ENCODE results near the gene NR6A1.

NR6A1 gene

GRCh38 chr9:124721109-124721906, 49.8 kb downstream of the NR6A1 start:
- peak; percentile 86 for DNase-seq

- DNase-seq, result no peak
Measured at GRCh38 chr9:124720429-124721108, 50.5 kb downstream of the NR6A1 start.

GRCh38 chr9:124718928-124719327, 52.2 kb downstream of the NR6A1 start:
- no peak for DNase-seq

DNA sequence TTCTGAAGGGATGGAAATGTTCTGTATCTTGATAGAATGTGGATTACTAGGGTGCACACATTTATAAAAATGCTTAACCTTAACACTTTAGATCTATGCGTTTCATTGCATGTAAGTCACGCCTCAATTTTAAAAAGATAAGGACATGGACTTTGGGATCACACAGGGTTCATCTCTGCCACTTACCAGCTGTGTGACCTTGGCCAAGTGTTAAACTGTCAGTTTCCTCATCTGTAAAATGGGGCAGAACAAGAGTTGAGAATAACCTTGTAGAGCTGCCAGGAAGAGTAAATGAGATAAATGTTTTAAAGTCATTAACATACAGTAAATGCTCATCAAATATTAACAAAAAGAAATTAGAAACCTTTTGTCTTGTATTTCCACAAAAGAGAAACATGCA, 53.5 kb downstream of the NR6A1 start:
- DNase-seq, result no peak

- peak; percentile 59 for DNase-seq
Measured at GRCh38 chr9:124716808-124717207, 54.3 kb downstream of the NR6A1 start.

GRCh38 chr9:124710766-124711165, 60.3 kb downstream of the NR6A1 start:
- no peak for DNase-seq

- no peak for DNase-seq
Measured at GRCh38 chr9:124709292-124709690, 61.8 kb downstream of the NR6A1 start.

DNA sequence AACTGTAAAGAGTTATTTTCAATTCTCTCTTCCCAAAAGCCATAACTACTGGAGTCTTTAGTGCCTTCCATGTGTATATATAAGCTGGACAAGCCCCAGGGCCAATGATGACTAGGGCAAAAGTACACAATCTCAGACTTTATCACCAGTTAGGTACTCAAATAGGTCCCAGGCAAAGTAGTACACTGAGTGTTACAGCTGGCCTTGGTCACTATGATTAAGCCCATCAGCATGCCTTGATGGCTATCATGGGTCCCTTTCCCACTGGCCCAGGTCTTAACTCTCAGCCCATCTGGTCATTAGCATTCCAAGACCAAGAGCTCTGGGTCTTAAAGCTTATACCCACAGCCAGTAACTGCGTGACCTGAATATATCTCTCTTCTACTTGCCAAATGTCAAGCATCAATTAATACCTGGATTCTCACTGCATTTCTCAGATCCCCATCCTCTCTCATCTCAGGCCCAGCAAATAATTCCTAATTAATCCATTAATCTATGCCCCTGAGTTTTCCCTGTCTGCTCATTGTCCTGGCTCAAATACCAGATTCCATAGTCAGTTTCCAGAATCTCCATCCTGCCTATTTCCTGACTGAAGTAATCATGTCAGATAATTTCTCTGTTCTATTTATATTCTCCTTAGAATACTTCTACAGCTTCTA, 62.3 kb downstream of the NR6A1 start:
- DNase-seq, result peak; percentile 63

DNA sequence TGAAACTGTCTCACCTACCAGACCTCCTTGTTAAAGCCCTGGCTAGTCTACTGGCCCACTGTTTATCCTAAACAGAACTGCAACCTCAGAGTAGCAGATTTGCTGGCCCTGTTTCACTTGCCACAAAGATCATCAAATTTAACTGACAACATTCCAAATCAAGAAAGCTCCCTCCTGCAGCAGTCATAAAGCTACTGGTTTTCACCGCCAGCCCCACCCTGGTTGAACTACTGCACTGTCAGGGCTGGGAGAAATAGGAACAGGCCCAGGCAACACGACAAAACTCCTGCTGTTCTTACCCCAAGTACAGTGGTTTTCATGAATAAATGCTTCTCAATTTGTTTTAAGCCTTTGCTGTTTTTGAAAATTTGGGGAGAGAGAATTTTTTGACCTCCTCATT, 63.0 kb downstream of the NR6A1 start:
- no peak for DNase-seq

- DNase-seq, result no peak
Measured at GRCh38 chr9:124707666-124708065, 63.4 kb downstream of the NR6A1 start.

- no peak for DNase-seq
Measured at GRCh38 chr9:124706685-124707084, 64.4 kb downstream of the NR6A1 start.

DNA sequence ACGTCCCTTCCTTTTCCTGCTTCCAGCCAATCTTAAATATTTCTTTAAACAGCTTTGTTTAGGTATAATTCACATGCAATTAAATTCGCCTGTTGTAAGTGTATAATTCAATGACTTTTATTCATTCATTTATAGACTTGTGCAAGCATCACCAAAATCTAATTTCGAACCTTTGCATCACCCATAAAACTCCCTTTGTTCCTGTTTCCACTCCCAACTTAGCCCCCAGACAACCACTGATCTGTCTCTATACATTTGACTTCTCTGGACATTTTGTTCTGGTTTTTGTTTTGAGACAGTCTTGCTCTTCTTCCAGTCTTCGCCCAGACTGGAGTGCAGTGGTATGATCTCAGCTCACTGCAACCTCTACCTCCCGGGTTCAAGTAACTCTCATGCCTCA, 71.5 kb downstream of the NR6A1 start:
- DNase-seq, result no peak

DNA sequence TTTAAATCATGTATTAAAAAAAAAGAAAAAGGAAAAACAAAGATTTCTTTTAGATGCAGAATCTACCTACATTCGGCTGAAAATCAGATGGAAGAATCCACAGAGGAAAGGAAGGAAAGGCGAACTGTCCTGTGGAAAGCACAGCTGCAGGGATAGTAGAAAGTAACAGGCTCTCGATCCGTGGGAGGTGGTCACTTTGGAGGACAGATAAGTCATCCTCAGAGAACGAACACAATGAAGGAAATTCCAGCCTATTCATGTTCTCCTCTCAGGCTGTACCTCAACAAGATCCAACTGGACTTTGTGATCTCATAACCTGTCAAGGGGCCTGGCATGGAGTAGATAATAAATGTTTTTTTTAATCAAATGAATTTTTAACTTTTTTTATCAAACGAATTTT, 72.8 kb downstream of the NR6A1 start:
- DNase-seq, result peak; percentile 40

- DNase-seq, result peak; percentile 68
Measured at GRCh38 chr9:124697326-124698200, 73.5 kb downstream of the NR6A1 start.

GRCh38 chr9:124696101-124696500, 75.0 kb downstream of the NR6A1 start:
- DNase-seq, result peak; percentile 72

DNA sequence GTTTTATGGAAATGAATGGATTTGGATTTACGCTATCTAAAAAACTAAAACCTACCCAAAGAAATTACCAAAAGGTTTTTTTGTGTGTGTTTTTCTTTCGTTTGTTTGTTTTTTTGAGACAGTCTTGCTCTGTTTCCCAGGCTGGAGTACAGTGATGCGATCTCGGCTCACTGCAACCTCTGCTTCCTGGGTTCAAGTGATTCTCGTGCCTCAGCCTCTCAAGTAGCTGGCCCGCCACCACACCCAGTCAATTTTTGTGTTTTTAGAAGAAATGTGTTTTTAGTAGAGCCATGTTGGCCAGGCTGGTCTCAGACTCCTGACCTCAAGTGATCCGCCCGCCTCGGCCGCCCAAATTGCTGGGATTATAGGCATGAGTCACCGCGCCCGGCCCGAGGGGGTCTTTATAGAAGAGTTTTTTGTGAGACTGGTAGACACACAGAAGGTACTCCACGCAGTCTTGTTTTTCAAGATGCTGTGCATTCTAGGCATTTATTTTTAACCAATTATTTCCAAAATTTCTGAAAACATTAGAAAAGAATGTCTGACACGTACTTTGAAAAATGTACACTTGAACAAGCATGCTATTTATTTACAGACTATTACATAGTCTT, 75.7 kb downstream of the NR6A1 start:
- peak; percentile 70 for DNase-seq

DNA sequence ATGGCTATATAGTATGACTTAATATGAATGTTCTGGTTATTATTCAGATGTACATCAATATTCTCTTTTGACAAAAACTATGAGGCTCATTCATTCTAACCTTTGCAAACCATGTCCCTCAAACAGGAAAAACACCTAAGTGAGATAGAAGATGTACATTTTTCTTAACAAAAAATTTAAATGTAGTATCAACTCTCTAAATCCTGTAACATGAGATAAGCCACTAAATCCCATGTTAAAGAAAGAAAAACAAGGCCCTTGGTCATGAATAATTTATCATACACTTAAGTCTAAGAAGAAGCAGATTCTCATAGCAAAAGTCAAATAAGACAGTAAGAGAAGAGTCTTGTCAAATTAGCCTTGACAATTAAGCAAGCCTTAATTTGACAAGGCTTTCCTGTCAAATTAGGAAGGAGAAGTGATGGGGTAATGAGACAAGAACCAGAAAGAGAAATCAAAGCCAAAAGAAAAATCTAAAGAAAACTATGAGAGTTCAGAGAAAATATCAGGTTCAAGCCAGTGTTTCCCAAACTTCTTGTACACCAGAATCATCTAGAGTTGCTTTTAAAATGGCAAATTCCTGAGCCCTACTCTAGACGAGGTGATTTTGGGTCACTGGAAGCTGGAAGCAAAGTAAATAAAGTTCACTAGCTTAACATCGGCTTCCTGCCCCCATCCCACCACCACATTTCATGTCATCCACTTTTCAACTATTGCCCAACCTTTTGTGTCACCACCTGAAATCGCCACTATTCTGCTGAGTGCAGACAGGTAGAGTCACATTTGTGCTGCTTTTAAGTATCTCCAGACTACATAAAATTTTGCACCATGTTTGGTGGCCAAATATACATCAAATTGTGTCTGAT, 76.5 kb downstream of the NR6A1 start:
- peak; percentile 17 for DNase-seq

GRCh38 chr9:124693403-124693802, 77.7 kb downstream of the NR6A1 start:
- DNase-seq, result no peak

DNA sequence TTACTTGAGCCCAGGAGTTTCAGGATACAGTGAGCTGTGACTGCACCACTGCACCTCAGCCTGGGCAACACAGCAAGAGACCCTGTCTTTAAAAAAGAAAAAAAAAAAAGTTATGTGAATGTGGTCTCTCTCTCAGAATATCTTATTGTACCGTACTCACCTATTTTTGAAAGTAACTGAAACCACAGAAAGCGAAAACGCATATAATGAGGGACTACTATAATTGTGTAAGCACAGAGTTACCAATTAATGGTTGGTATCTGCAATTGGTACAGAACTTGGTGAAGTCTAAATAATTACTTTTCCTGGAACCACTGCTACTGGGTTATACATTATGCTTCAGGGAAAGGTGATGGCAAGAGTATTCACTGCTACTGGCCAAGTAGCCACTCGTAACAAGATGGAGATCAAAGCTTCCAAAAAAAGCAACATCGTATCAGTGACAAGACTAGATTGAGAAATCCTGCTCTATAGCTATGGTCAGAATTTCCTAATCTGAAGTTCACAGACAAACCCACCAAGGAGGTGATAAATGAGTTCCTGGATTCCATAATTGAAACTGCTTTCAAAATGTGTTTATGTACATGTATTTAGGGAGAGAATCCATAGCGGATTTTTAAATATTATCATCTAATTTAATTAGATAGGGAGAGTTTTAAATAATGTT, 82.7 kb downstream of the NR6A1 start:
- no peak for DNase-seq

GRCh38 chr9:124686918-124687317, 84.2 kb downstream of the NR6A1 start:
- no peak for DNase-seq

DNA sequence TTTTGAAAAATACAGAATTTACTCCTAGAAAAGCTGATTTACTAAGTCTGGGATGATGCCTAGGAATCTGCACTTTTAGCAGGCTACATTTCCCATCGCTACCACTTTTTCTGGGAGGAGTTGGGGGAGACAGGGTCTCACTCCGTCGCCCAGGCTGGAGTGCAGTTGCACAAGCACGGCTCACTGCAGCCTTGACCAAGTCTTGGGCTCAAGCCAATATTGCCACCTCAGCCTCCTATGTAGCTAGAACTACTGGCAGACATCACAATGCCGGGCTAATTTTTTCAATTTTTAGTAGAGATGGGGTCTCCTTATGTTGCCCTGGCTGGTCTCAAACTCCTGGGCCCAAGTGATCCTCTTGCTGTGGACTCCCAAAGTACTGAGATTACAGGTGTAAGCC, 85.9 kb downstream of the NR6A1 start:
- no peak for DNase-seq

All from fibroblast of skin of right biceps (primary cell).